Embryonic facial prominence (tissue), 1 donor: ENCODE results near the gene ADAMTS10.
A peak's percentile ranks its signal among the peaks of the same experiment; 100 is the strongest.
"Not testable (repeated sequence)": the region's sequence is repeated elsewhere in the genome, so short reads cannot be mapped to it uniquely, and the experiment has no call there.

ENCODE experiments used
- DNase-seq: peaks from one replicate; pipeline ENCODE4 v3.0.0-alpha.2; 2016; ENCODE audit errors: extremely low spot score

The ADAMTS10 gene

GRCh38 chr19:8561075-8561764, 49.3 kb downstream of the ADAMTS10 start:
- no peak for DNase-seq

- DNase-seq, result no peak
Measured at GRCh38 chr19:8558325-8558724, 52.2 kb downstream of the ADAMTS10 start.

GRCh38 chr19:8557642-8558238, 52.8 kb downstream of the ADAMTS10 start:
- no peak for DNase-seq

- not testable (repeated sequence) for DNase-seq
Measured at GRCh38 chr19:8553729-8554128, 56.8 kb downstream of the ADAMTS10 start.

GRCh38 chr19:8552810-8553209, 57.7 kb downstream of the ADAMTS10 start:
- DNase-seq, result peak; percentile 10

- no peak for DNase-seq
Measured at GRCh38 chr19:8550070-8550469, 60.4 kb downstream of the ADAMTS10 start.

GRCh38 chr19:8545743-8546142, 64.8 kb downstream of the ADAMTS10 start:
- no peak for DNase-seq

GRCh38 chr19:8544168-8544567, 66.3 kb downstream of the ADAMTS10 start:
- DNase-seq, result no peak

GRCh38 chr19:8539621-8540149, 70.8 kb downstream of the ADAMTS10 start:
- DNase-seq, result no peak

GRCh38 chr19:8537099-8537498, 73.4 kb downstream of the ADAMTS10 start:
- DNase-seq, result no peak

GRCh38 chr19:8536282-8536681, 74.2 kb downstream of the ADAMTS10 start:
- no peak for DNase-seq

- DNase-seq, result no peak
Measured at GRCh38 chr19:8532225-8532624, 78.3 kb downstream of the ADAMTS10 start.

- DNase-seq, result no peak
Measured at GRCh38 chr19:8531470-8531869, 79.0 kb downstream of the ADAMTS10 start.
